ENCODE measurements around the gene SLX9.
A peak's percentile ranks its signal among the peaks of the same experiment; 100 is the strongest.

SLX9 gene

GRCh38 chr21:44939532-44940115 lies at the start of gene SLX9:
TSS of gene SLX9 (plus strand) at chr21:44940029. CDS start at chr21:44940058, 29 bp downstream.
- peak in 2 of 3 experiments; percentile 59 to 68 for DNase-seq (ENCODE audit: low read depth in 2 of 3, low spot score in 2 of 3)

- DNase-seq (ENCODE audit: low read depth in 2 of 3, low spot score in 2 of 3) = no peak
Observed at GRCh38 chr21:44890338-44890931, 49.4 kb upstream of the SLX9 start.

GRCh38 chr21:44890961-44891541 lies 48.8 kb upstream of the SLX9 start:
- no peak for DNase-seq (ENCODE audit: low read depth in 2 of 3, low spot score in 2 of 3)

GRCh38 chr21:44891631-44892031 lies 48.2 kb upstream of the SLX9 start:
- no peak for DNase-seq (ENCODE audit: low read depth in 2 of 3, low spot score in 2 of 3)

- DNase-seq (ENCODE audit: low read depth in 2 of 3, low spot score in 2 of 3) = no peak
Observed at GRCh38 chr21:44892095-44892494, 47.7 kb upstream of the SLX9 start.

- DNase-seq (ENCODE audit: low read depth in 2 of 3, low spot score in 2 of 3) = peak in 1 of 3 experiments; percentile 60
Observed at GRCh38 chr21:44892536-44893277, 47.1 kb upstream of the SLX9 start.

GRCh38 chr21:44893278-44893556 lies 46.6 kb upstream of the SLX9 start:
- DNase-seq (ENCODE audit: low read depth in 2 of 3, low spot score in 2 of 3) = no peak

GRCh38 chr21:44893948-44894656 lies 45.7 kb upstream of the SLX9 start:
- no peak for DNase-seq (ENCODE audit: low read depth in 2 of 3, low spot score in 2 of 3)

- DNase-seq (ENCODE audit: low read depth in 2 of 3, low spot score in 2 of 3) = no peak
Observed at GRCh38 chr21:44894687-44895302, 45.0 kb upstream of the SLX9 start.

- DNase-seq (ENCODE audit: low read depth in 2 of 3, low spot score in 2 of 3) = no peak
Observed at GRCh38 chr21:44895859-44896258, 44.0 kb upstream of the SLX9 start.

- DNase-seq (ENCODE audit: low read depth in 2 of 3, low spot score in 2 of 3) = no peak
Observed at GRCh38 chr21:44896561-44897286, 43.1 kb upstream of the SLX9 start.

- DNase-seq (ENCODE audit: low read depth in 2 of 3, low spot score in 2 of 3) = no peak
Observed at GRCh38 chr21:44897326-44898010, 42.4 kb upstream of the SLX9 start.

- DNase-seq (ENCODE audit: low read depth in 2 of 3, low spot score in 2 of 3) = no peak
Observed at GRCh38 chr21:44898011-44898488, 41.8 kb upstream of the SLX9 start.

GRCh38 chr21:44898851-44899767 lies 40.7 kb upstream of the SLX9 start:
- no peak for DNase-seq (ENCODE audit: low read depth in 2 of 3, low spot score in 2 of 3)

GRCh38 chr21:44899768-44900558 lies 39.9 kb upstream of the SLX9 start:
- no peak for DNase-seq (ENCODE audit: low read depth in 2 of 3, low spot score in 2 of 3)

- DNase-seq (ENCODE audit: low read depth in 2 of 3, low spot score in 2 of 3) = no peak
Observed at GRCh38 chr21:44900559-44901251, 39.1 kb upstream of the SLX9 start.

GRCh38 chr21:44901391-44902074 lies 38.3 kb upstream of the SLX9 start:
- no peak for DNase-seq (ENCODE audit: low read depth in 2 of 3, low spot score in 2 of 3)
